ENCODE results near the gene LPP.

DNA sequence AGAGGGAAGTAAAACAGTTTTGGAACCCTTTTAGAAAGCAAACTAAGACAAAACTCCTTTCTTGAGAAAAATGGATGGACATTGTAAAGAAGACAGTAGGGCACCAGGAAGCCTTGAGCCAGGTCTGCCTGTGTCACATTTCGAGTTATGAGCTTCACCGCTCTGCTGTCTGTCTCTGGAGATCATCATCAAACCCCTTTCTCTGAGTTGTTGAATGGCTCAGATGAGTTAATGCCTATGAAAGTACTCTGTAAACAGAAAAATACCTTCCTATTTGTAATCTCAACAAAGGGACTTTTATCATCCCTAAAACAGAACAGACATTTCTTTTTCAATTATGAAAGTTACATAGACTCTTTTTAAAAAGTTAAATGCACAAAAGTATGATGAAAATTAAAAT is 145.8 kb downstream of the LPP start:
- TF ChIP-seq, protein P1, sequence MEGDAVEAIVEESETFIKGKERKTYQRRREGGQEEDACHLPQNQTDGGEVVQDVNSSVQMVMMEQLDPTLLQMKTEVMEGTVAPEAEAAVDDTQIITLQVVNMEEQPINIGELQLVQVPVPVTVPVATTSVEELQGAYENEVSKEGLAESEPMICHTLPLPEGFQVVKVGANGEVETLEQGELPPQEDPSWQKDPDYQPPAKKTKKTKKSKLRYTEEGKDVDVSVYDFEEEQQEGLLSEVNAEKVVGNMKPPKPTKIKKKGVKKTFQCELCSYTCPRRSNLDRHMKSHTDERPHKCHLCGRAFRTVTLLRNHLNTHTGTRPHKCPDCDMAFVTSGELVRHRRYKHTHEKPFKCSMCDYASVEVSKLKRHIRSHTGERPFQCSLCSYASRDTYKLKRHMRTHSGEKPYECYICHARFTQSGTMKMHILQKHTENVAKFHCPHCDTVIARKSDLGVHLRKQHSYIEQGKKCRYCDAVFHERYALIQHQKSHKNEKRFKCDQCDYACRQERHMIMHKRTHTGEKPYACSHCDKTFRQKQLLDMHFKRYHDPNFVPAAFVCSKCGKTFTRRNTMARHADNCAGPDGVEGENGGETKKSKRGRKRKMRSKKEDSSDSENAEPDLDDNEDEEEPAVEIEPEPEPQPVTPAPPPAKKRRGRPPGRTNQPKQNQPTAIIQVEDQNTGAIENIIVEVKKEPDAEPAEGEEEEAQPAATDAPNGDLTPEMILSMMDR (IDR thresholded peaks at IDR 0.05) = no peak
- TF ChIP-seq POLR2A (IDR thresholded peaks at IDR 0.05; ENCODE audit: low read depth) = no peak
- no peak for TF ChIP-seq POLR2AphosphoS5 (IDR thresholded peaks at IDR 0.05)
